ENCODE data around the gene ZNF609. TPM values are rescaled to one million over a fixed set of nuclear protein-coding genes. Genes with fewer than 3 reads are reported as not detected.

Gene ZNF609
- total and polyA plus RNA-seq, 4 donors = 8.1 to 54.2 (median 22.0) TPM

GRCh38 chr15:64682255-64682654 is 221.9 kb downstream of the ZNF609 start:
- WGBS, 2 donors = 89 to 95% methylated on average over 3 of the region's 3 CpGs
- Histone ChIP-seq H3K4me1 (ENCODE audit: control insufficient read depth in 5 of 5, insufficient read depth in 5 of 5, low read length in 5 of 5) (peaks cover 0 to 4% (median 0%) of the 10 kb centered on the region in 5 donors), H3K9me3 (ENCODE audit: control insufficient read depth in 4 of 4, insufficient read depth in 3 of 4, low read length in 3 of 4) (no peaks in the 10 kb centered on the region), H3K27me3 (ENCODE audit: control insufficient read depth in 3 of 3, insufficient read depth in 3 of 3, low read length in 2 of 3) (no peaks in the 10 kb centered on the region), H3K4me3 (no peak overlapping the region), H3K27ac (ENCODE audit: low read depth in 1 of 2, low read length in 1 of 2) (no peak overlapping the region), H3K9ac (ENCODE audit: insufficient read depth in 1 of 2, low read length in 2 of 2) (no peak overlapping the region), H3K36me3 (ENCODE audit: control insufficient read depth in 4 of 4, insufficient read depth in 4 of 4, low read length in 4 of 4) (peaks cover 20 to 57% (median 42%) of the 10 kb centered on the region in 4 donors)
- no peak for DNase-seq
- no peak for ATAC-seq (ENCODE audit: insufficient read depth, low FRiP score)
- TF ChIP-seq, protein P1, sequence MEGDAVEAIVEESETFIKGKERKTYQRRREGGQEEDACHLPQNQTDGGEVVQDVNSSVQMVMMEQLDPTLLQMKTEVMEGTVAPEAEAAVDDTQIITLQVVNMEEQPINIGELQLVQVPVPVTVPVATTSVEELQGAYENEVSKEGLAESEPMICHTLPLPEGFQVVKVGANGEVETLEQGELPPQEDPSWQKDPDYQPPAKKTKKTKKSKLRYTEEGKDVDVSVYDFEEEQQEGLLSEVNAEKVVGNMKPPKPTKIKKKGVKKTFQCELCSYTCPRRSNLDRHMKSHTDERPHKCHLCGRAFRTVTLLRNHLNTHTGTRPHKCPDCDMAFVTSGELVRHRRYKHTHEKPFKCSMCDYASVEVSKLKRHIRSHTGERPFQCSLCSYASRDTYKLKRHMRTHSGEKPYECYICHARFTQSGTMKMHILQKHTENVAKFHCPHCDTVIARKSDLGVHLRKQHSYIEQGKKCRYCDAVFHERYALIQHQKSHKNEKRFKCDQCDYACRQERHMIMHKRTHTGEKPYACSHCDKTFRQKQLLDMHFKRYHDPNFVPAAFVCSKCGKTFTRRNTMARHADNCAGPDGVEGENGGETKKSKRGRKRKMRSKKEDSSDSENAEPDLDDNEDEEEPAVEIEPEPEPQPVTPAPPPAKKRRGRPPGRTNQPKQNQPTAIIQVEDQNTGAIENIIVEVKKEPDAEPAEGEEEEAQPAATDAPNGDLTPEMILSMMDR (IDR thresholded peaks at IDR 0.05; ENCODE audit: control extremely low read depth, extremely low read depth) = no peak

GRCh38 chr15:64683378-64683777 is 223.0 kb downstream of the ZNF609 start:
- 70 to 76% methylated on average over 3 of the region's 3 CpGs for WGBS, 2 donors
- Histone ChIP-seq H3K9ac (ENCODE audit: insufficient read depth in 1 of 2, low read length in 2 of 2) (no peak overlapping the region), H3K36me3 (ENCODE audit: control insufficient read depth in 4 of 4, insufficient read depth in 4 of 4, low read length in 4 of 4) (peaks cover 19 to 62% (median 44%) of the 10 kb centered on the region in 4 donors), H3K4me1 (ENCODE audit: control insufficient read depth in 5 of 5, insufficient read depth in 5 of 5, low read length in 5 of 5) (peaks cover 0 to 15% (median 5%) of the 10 kb centered on the region in 5 donors), H3K9me3 (ENCODE audit: control insufficient read depth in 4 of 4, insufficient read depth in 3 of 4, low read length in 3 of 4) (no peaks in the 10 kb centered on the region), H3K27me3 (ENCODE audit: control insufficient read depth in 3 of 3, insufficient read depth in 3 of 3, low read length in 2 of 3) (no peaks in the 10 kb centered on the region), H3K27ac (ENCODE audit: low read depth in 1 of 2, low read length in 1 of 2) (no peak overlapping the region), H3K4me3 (no peak overlapping the region)
- ATAC-seq (ENCODE audit: insufficient read depth, low FRiP score) = no peak
- DNase-seq = no peak
- TF ChIP-seq, protein P1 (IDR thresholded peaks at IDR 0.05; ENCODE audit: control extremely low read depth, extremely low read depth) = no peak

GRCh38 chr15:64685230-64685888 is 225.0 kb downstream of the ZNF609 start:
- H3K4me1 ChIP-seq (ENCODE audit: control insufficient read depth in 5 of 5, insufficient read depth in 5 of 5, low read length in 5 of 5) = peaks cover 0 to 17% (median 5%) of the 10 kb centered on the region in 5 donors
- 80 to 82% methylated on average over 4 of the region's 4 CpGs for whole genome bisulfite sequencing, 2 donors
- H3K9me3 ChIP-seq (ENCODE audit: control insufficient read depth in 4 of 4, insufficient read depth in 3 of 4, low read length in 3 of 4) = no peaks in the 10 kb centered on the region
- DNase-seq = no peak
- TF ChIP-seq, protein P1 (IDR thresholded peaks at IDR 0.05; ENCODE audit: control extremely low read depth, extremely low read depth) = no peak
- ATAC-seq (ENCODE audit: insufficient read depth, low FRiP score) = no peak
- no peak overlapping the region for H3K4me3 ChIP-seq
- H3K27ac ChIP-seq (ENCODE audit: low read depth in 1 of 2, low read length in 1 of 2) = peak overlapping the region in 1 of 2 donors; percentile 12
- H3K9ac ChIP-seq (ENCODE audit: insufficient read depth in 1 of 2, low read length in 2 of 2) = no peak overlapping the region
- H3K27me3 ChIP-seq (ENCODE audit: control insufficient read depth in 3 of 3, insufficient read depth in 3 of 3, low read length in 2 of 3) = no peaks in the 10 kb centered on the region
- H3K36me3 ChIP-seq (ENCODE audit: control insufficient read depth in 4 of 4, insufficient read depth in 4 of 4, low read length in 4 of 4) = peaks cover 11 to 65% (median 45%) of the 10 kb centered on the region in 4 donors
